AG04449 (cell line): Measurements from ENCODE around the gene FHIT.

ENCODE experiments used
- CTCF ChIA-PET: fragments of 350-600 bp; formaldehyde crosslinking; extraction: SDS; loops from one replicate; lab custom pipeline; 2021; ENCODE audit warnings: antibody characterized with exemption; lab: Yijun Ruan, JAX
- POLR2A ChIA-PET: fragments of 400-600, 350-600 bp; formaldehyde crosslinking; extraction: SDS; loops from one replicate; lab custom pipeline; 2020; ENCODE audit warnings: antibody characterized with exemption, inconsistent platforms; lab: Yijun Ruan, JAX
- DNase-seq: peaks from one replicate; pipeline ENCODE4 v3.0.0-alpha.2; 2010; ENCODE audit warnings: low read depth, low spot score
- H3K4me3 ChIP-seq: 2 replicates; pipeline ENCODE4 v1.5.1; 2011; ENCODE audit warnings: low read depth, mild to moderate bottlenecking, control low read depth, low read length
- CTCF ChIP-seq: IDR thresholded peaks from one replicate; pipeline ENCODE4 v1.5.1; 2011; ENCODE audit warnings: mild to moderate bottlenecking, moderate library complexity, low read length, control low read depth, inconsistent platforms; ENCODE audit not compliant: insufficient read depth; ENCODE audit errors: missing control alignments

FHIT gene

GRCh38 chr3:59829527-59829926 is 1421.7 kb downstream of the FHIT start:
- no peak for DNase-seq
- POLR2A ChIA-PET, result no interaction called here
- H3K4me3 ChIP-seq, result no peak overlapping the region
- no peak for TF ChIP-seq CTCF
- CTCF ChIA-PET, result interaction anchor here (0.8 kb wide), 1 partner anchor 20 kb away, joined by 3 read pairs; no protein-coding TSS in a partner anchor

- no peak for DNase-seq
- no peak overlapping the region for H3K4me3 ChIP-seq
- no peak for TF ChIP-seq CTCF
- ChIA-PET POLR2A (no interaction called here), CTCF (no interaction called here)
Measured at GRCh38 chr3:59824876-59825275, 1426.4 kb downstream of the FHIT start.

GRCh38 chr3:59821274-59821673 is 1430.0 kb downstream of the FHIT start:
- H3K4me3 ChIP-seq, result no peak overlapping the region
- no peak for DNase-seq
- ChIA-PET CTCF (no interaction called here), POLR2A (no interaction called here)
- no peak for TF ChIP-seq CTCF

GRCh38 chr3:59820352-59820934 is 1430.8 kb downstream of the FHIT start:
- POLR2A ChIA-PET, result no interaction called here
- CTCF ChIA-PET, result no interaction called here
- no peak overlapping the region for H3K4me3 ChIP-seq
- no peak for DNase-seq
- TF ChIP-seq CTCF, result no peak

GRCh38 chr3:59818919-59819300 is 1432.3 kb downstream of the FHIT start:
- no peak for TF ChIP-seq CTCF
- H3K4me3 ChIP-seq, result no peak overlapping the region
- CTCF ChIA-PET, result interaction anchor here (1.4 to 1.8 kb wide), 2 partner anchors 9 to 244 kb away, joined by 3 to 8 read pairs; no protein-coding TSS in a partner anchor
- POLR2A ChIA-PET, result interaction anchor here (1.4 kb wide), 1 partner anchor 53 kb away, joined by 3 read pairs; no protein-coding TSS in a partner anchor
- DNase-seq, result no peak

GRCh38 chr3:59818033-59818918 is 1433.0 kb downstream of the FHIT start:
- DNase-seq, result peak; percentile 88
- peak overlapping the region; percentile 13 for H3K4me3 ChIP-seq
- ChIA-PET POLR2A (interaction anchor here (0.8 to 1.4 kb wide), 3 partner anchors 10 to 52 kb away, joined by 3 to 7 read pairs (median 5); no protein-coding TSS in a partner anchor), CTCF (interaction anchor here (1.2 to 1.8 kb wide), 3 partner anchors 9 to 821 kb away, joined by 3 to 8 read pairs (median 3); no protein-coding TSS in a partner anchor)
- no peak for TF ChIP-seq CTCF
